NCI-H1694 (cell line): ENCODE measurements around the gene POU6F2.
"Not testable (repeated sequence)": the region's sequence is repeated elsewhere in the genome, so short reads cannot be mapped to it uniquely, and the experiment has no call there.

Experiments
- DNase-seq: peaks from one replicate; lab custom pipeline; 2025; lab: John Stamatoyannopoulos, UW

The POU6F2 gene

GRCh38 chr7:39306016-39306570 lies 328.4 kb downstream of the POU6F2 start:
- DNase-seq: no peak

GRCh38 chr7:39310699-39311098 lies 333.0 kb downstream of the POU6F2 start:
- no peak for DNase-seq

GRCh38 chr7:39312254-39312989 lies 334.7 kb downstream of the POU6F2 start:
- no peak for DNase-seq

- DNase-seq: no peak
These were observed 335.7 kb downstream of the POU6F2 start for GRCh38 chr7:39313376-39313775.

- no peak for DNase-seq
These were observed 336.3 kb downstream of the POU6F2 start for GRCh38 chr7:39313974-39314373.

GRCh38 chr7:39317107-39317506 lies 339.4 kb downstream of the POU6F2 start:
- no peak for DNase-seq

- DNase-seq: no peak
These were observed 340.2 kb downstream of the POU6F2 start for GRCh38 chr7:39317896-39318295.

- DNase-seq: no peak
These were observed 343.5 kb downstream of the POU6F2 start for GRCh38 chr7:39321245-39321644.

- DNase-seq: no peak
These were observed 344.3 kb downstream of the POU6F2 start for GRCh38 chr7:39321909-39322498.

- DNase-seq: no peak
These were observed 346.5 kb downstream of the POU6F2 start for GRCh38 chr7:39324139-39324760.

GRCh38 chr7:39331607-39332006 lies 353.9 kb downstream of the POU6F2 start:
- not testable (repeated sequence) for DNase-seq

GRCh38 chr7:39332142-39332541 lies 354.4 kb downstream of the POU6F2 start:
- DNase-seq: no peak

- DNase-seq: no peak
These were observed 356.0 kb downstream of the POU6F2 start for GRCh38 chr7:39333701-39334100.

- no peak for DNase-seq
These were observed 358.7 kb downstream of the POU6F2 start for GRCh38 chr7:39336442-39336841.

GRCh38 chr7:39338716-39339115 lies 361.0 kb downstream of the POU6F2 start:
- no peak for DNase-seq

- DNase-seq: no peak
These were observed 361.9 kb downstream of the POU6F2 start for GRCh38 chr7:39339591-39339990.

- no peak for DNase-seq
These were observed 363.4 kb downstream of the POU6F2 start for GRCh38 chr7:39341083-39341482.

- DNase-seq: no peak
These were observed 365.1 kb downstream of the POU6F2 start for GRCh38 chr7:39342763-39343162.

GRCh38 chr7:39349452-39350123 lies 371.9 kb downstream of the POU6F2 start:
- DNase-seq: no peak

- DNase-seq: peak; percentile 15
These were observed 376.1 kb downstream of the POU6F2 start for GRCh38 chr7:39353615-39354376.

GRCh38 chr7:39355664-39356063 lies 378.0 kb downstream of the POU6F2 start:
- DNase-seq: no peak
